ENCODE data around the gene SEC11A. TPM values are rescaled to one million over a fixed set of nuclear protein-coding genes. Genes with fewer than 3 reads are reported as not detected.
A peak's percentile ranks its signal among the peaks of the same experiment; 100 is the strongest.
"Not testable (repeated sequence)": the region's sequence is repeated elsewhere in the genome, so short reads cannot be mapped to it uniquely, and the experiment has no call there.

The SEC11A gene
- total RNA-seq, 4 donors from 2014 or later = 19.9 to 124 (median 83.0) TPM

DNA sequence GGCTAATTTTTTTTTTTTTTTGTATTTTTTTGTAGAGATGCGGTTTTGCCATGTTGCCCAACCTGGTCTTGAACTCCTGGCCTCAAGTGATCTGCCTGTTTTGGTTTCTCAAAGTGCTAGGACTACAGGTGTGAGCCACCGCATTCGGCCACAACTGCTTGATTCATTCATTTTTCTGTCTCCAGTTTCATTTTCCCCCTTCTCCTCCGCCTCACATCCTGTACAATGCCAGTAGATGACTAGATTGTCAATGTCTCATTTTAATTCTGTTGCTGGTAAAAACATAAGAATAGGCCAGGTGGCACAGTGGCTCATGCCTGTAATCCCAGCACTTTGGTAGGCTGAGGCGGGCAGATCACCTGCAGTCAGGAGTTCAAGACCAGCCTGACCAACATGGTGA, 20.4 kb upstream of the SEC11A start:
- peak; percentile 53 for DNase-seq
- 75% methylated on average over 5 of the region's 5 CpGs; no CpG with 5 or more reads in 1 of the 2 donors for WGBS, 2 donors (ENCODE audit: low coverage in 1 of 2)
- TF ChIP-seq POLR2A (IDR thresholded peaks at IDR 0.05) = no peak
- no peak for TF ChIP-seq POLR2AphosphoS5 (IDR thresholded peaks at IDR 0.05)
- TF ChIP-seq, protein P1, sequence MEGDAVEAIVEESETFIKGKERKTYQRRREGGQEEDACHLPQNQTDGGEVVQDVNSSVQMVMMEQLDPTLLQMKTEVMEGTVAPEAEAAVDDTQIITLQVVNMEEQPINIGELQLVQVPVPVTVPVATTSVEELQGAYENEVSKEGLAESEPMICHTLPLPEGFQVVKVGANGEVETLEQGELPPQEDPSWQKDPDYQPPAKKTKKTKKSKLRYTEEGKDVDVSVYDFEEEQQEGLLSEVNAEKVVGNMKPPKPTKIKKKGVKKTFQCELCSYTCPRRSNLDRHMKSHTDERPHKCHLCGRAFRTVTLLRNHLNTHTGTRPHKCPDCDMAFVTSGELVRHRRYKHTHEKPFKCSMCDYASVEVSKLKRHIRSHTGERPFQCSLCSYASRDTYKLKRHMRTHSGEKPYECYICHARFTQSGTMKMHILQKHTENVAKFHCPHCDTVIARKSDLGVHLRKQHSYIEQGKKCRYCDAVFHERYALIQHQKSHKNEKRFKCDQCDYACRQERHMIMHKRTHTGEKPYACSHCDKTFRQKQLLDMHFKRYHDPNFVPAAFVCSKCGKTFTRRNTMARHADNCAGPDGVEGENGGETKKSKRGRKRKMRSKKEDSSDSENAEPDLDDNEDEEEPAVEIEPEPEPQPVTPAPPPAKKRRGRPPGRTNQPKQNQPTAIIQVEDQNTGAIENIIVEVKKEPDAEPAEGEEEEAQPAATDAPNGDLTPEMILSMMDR (IDR thresholded peaks at IDR 0.05) = no peak
- no peak for TF ChIP-seq EP300 (IDR thresholded peaks at IDR 0.05; ENCODE audit: low read depth)
- in situ Hi-C loops (cut with MboI; ENCODE audit: low pct_ligation_motif_present in 1 of 4, low pct_unique_long_range_greater_than_20kb in 1 of 4, low sequenced_read_pairs in 3 of 4) (no loop called here), intact Hi-C loops (cut with DNase I; ENCODE audit: low total_unique reads) (no loop called here)
- no peaks in the 10 kb centered on the region for H3K9me3 ChIP-seq
- peaks cover 7 to 50% (median 25%) of the 10 kb centered on the region in 4 donors for H3K4me1 ChIP-seq
- no peaks in the 10 kb centered on the region for H3K36me3 ChIP-seq
- no peaks in the 10 kb centered on the region for H3K27me3 ChIP-seq
- no peak overlapping the region for H3K4me3 ChIP-seq
- H3K27ac ChIP-seq = peak overlapping the region in 3 of 4 donors; percentile 77 to 85 (median 80)

DNA sequence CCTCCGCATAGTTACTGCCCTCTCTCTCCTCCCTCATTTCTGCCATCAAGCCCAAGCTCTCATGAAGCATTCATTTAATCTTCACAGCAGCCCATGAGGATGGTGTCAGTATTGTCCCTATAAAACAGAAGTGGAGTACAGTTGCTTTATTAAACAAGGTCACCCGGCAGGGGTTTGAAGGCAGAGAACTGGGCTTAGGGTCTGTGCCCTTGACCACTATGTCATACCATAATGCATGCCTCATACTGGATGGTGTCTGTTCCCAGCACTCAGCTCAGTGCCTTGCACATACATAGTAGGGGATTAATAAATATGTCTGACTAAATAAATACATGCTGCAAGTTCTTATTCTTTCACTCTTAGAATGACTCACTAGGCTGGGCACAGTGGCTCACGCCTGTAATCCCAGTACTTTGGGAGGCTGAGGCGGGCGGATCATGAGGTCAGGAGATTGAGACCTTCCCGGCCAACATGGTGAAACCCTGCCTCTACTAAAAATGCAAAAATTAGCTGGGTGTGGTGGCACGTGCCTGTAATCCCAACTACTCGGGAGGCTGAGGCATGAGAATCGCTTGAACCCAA, 19.6 kb upstream of the SEC11A start:
- H3K9me3 ChIP-seq; H3K36me3 ChIP-seq; intact Hi-C loops (cut with DNase I; ENCODE audit: low total_unique reads); DNase-seq; in situ Hi-C loops (cut with MboI; ENCODE audit: low pct_ligation_motif_present in 1 of 4, low pct_unique_long_range_greater_than_20kb in 1 of 4, low sequenced_read_pairs in 3 of 4); H3K27me3 ChIP-seq: not testable (repeated sequence)
- Histone ChIP-seq H3K4me3 (peak overlapping the region in 1 of 4 donors; percentile 27), H3K4me1 (peaks cover 7 to 42% (median 19%) of the 10 kb centered on the region in 4 donors), H3K27ac (peak overlapping the region; percentile 61 to 85 (median 78))
- 57 to 60% methylated on average over 3 to 9 of the region's 9 CpGs for WGBS, 2 donors (ENCODE audit: low coverage in 1 of 2)

DNA sequence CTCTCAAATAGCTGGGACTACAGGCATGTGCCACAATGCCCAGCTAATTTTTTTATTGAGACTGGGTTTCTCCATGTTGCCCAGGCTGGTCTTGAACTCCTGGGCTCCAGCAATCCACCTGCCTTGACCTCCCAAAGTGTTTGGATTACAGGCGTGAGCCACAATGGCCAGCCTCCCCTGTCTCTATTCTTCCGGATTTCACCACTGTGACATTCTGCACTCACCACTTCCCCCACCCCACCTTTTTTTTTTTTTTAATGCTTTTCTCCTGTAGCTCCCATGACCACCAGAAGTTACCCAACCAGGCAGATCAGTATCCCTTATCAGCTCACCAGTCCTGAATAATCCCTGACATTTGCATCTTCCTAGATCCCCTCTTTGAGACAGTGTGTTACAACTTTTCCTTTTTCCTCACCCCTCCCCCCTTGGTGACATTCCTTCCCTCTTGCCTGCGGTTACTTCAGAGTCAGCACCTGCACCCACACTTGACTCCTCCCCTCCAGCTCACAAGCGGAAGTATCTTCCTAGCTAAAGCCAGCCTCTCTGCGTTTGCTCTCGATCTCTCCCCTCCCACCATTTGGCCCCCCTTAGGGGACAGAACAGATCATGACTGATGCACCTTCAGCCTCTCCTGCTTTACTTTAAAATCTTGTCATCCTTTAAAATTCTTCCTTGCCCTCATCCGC, 19.0 kb upstream of the SEC11A start:
- in situ Hi-C loops (cut with MboI; ENCODE audit: low pct_ligation_motif_present in 1 of 4, low pct_unique_long_range_greater_than_20kb in 1 of 4, low sequenced_read_pairs in 3 of 4) (no loop called here), intact Hi-C loops (cut with DNase I; ENCODE audit: low total_unique reads) (no loop called here)
- H3K36me3 ChIP-seq = no peaks in the 10 kb centered on the region
- peak in 2 of 3 donors; percentile 69 to 70 for TF ChIP-seq POLR2AphosphoS5 (IDR thresholded peaks at IDR 0.05)
- no peak for TF ChIP-seq EP300 (IDR thresholded peaks at IDR 0.05; ENCODE audit: low read depth)
- TF ChIP-seq, protein P1 (IDR thresholded peaks at IDR 0.05) = no peak
- peak; percentile 62 for TF ChIP-seq POLR2A (IDR thresholded peaks at IDR 0.05)
- peak overlapping the region; percentile 61 to 85 (median 78) for H3K27ac ChIP-seq
- DNase-seq = peak; percentile 87
- peaks cover 7 to 36% (median 15%) of the 10 kb centered on the region in 4 donors for H3K4me1 ChIP-seq
- 9 to 20% methylated on average over 7 of the region's 7 CpGs for WGBS, 2 donors (ENCODE audit: low coverage in 1 of 2)
- no peaks in the 10 kb centered on the region for H3K27me3 ChIP-seq
- peak overlapping the region in 1 of 4 donors; percentile 27 for H3K4me3 ChIP-seq
- no peaks in the 10 kb centered on the region for H3K9me3 ChIP-seq

DNA sequence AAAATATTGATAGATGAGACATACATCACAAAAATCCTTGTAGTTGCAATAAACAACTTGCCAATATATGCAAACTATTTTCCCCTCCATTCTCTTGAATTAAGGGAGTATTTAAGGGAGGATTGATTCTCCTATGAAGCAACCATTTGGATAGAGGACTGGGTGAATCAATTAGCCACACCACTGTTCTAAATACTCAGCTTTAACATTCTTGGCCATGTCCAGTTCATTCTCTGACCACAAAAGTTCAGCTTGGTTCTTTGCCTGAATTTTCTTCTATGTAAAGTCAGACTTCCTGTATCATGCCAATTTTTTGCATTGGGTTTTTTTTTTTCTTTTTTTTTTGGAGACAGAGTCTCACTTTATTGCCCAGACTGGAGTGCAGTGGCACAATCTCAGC, 15.8 kb upstream of the SEC11A start:
- in situ Hi-C loops (cut with MboI; ENCODE audit: low pct_ligation_motif_present in 1 of 4, low pct_unique_long_range_greater_than_20kb in 1 of 4, low sequenced_read_pairs in 3 of 4) = no loop called here

More for the DNA sequence above, 15.8 kb upstream of the SEC11A start:
- intact Hi-C loops (cut with DNase I; ENCODE audit: low total_unique reads) = no loop called here
- Histone ChIP-seq H3K36me3 (no peaks in the 10 kb centered on the region), H3K27ac (no peak overlapping the region), H3K4me1 (peaks cover 7 to 30% (median 15%) of the 10 kb centered on the region in 4 donors), H3K27me3 (no peaks in the 10 kb centered on the region), H3K4me3 (no peak overlapping the region), H3K9me3 (no peaks in the 10 kb centered on the region)
- TF ChIP-seq EP300 (IDR thresholded peaks at IDR 0.05; ENCODE audit: low read depth) = no peak
- TF ChIP-seq, protein P1 (IDR thresholded peaks at IDR 0.05) = no peak
- no peak for TF ChIP-seq POLR2A (IDR thresholded peaks at IDR 0.05)
- TF ChIP-seq POLR2AphosphoS5 (IDR thresholded peaks at IDR 0.05) = no peak
- no peak for DNase-seq
